CD4-positive, CD25-positive, alpha-beta regulatory T cell (primary cell): ENCODE data around the gene LCAT. TPM values are rescaled to one million over a fixed set of nuclear protein-coding genes. Genes with fewer than 3 reads are reported as not detected.

Source experiments
- ATAC-seq, 2 donors: fragments of 150-1000 bp; cut with Tn5 transposase; one replicate each; pipeline ENCODE4 v1.10.0; 2021; ENCODE audit warnings: low read depth in 2 of 2, moderate number of reproducible peaks in 2 of 2, moderate library complexity in 1 of 2
- DNase-seq, 3 donors: peaks; one replicate each; pipeline versions ENCODE4 v3.0.0 to v3.0.0-alpha.2; 2012 to 2022; ENCODE audit warnings: mixed read lengths in 1 of 3
- H3K27ac ChIP-seq: one replicate; pipeline ENCODE4 v1.7.0; 2013; ENCODE audit warnings: mild to moderate bottlenecking, low read length; ENCODE audit not compliant: insufficient read depth, poor library complexity, severe bottlenecking
- H3K27me3 ChIP-seq: one replicate; pipeline ENCODE4 v1.7.0; 2013; ENCODE audit warnings: low read length; ENCODE audit not compliant: control insufficient read depth, insufficient read depth
- H3K36me3 ChIP-seq: one replicate; pipeline ENCODE4 v1.7.0; 2013; ENCODE audit warnings: mild to moderate bottlenecking, low read length, moderate library complexity; ENCODE audit not compliant: control insufficient read depth, insufficient read depth
- H3K4me1 ChIP-seq: 2 replicates; pipeline ENCODE4 v1.7.0; 2013; ENCODE audit warnings: mild to moderate bottlenecking, low read length; ENCODE audit not compliant: insufficient read depth, control insufficient read depth, poor library complexity, severe bottlenecking
- H3K4me3 ChIP-seq: one replicate; pipeline ENCODE4 v1.7.0; 2013; ENCODE audit warnings: low read depth, mild to moderate bottlenecking, low read length, moderate library complexity
- H3K9me3 ChIP-seq, 2 experiments: 1 replicate in 1 of 2; 2 replicates in 1 of 2; pipeline ENCODE4 v1.7.0; 2013; ENCODE audit warnings: low read length in 2 of 2, mild to moderate bottlenecking in 1 of 2, moderate library complexity in 1 of 2; ENCODE audit not compliant: control insufficient read depth in 2 of 2
- H3K27ac Mint-ChIP-seq, 3 donors: one replicate each; pipeline ENCODE4 v1.8.0; 2020 to 2022; ENCODE audit warnings: mild to moderate bottlenecking in 3 of 3, mixed read lengths in 3 of 3, moderate library complexity in 2 of 3
- H3K27me3 Mint-ChIP-seq: one replicate; pipeline ENCODE4 v1.8.0; 2022; ENCODE audit warnings: mild to moderate bottlenecking, mixed read lengths
- H3K36me3 Mint-ChIP-seq: one replicate; pipeline ENCODE4 v1.8.0; 2020; ENCODE audit warnings: mixed read lengths
- H3K4me1 Mint-ChIP-seq, 4 donors: one replicate each; pipeline ENCODE4 v1.8.0; 2020 to 2022; ENCODE audit warnings: mixed read lengths in 4 of 4, mild to moderate bottlenecking in 1 of 4
- H3K4me3 Mint-ChIP-seq, 4 donors: one replicate each; pipeline ENCODE4 v1.8.0; 2020 to 2022; ENCODE audit warnings: mild to moderate bottlenecking in 4 of 4, mixed read lengths in 4 of 4, moderate library complexity in 3 of 4
- H3K9me3 Mint-ChIP-seq, 7 donors: one replicate each; pipeline ENCODE4 v1.8.0; 2020 to 2022; ENCODE audit warnings: mixed read lengths in 7 of 7, mild to moderate bottlenecking in 3 of 7, moderate library complexity in 2 of 7
- polyA plus RNA-seq, 4 donors: library from polyadenylated mRNA; unstranded; fragments of 300-500 nt; fragmentation: Illumina TruSeq; gene quantifications; one replicate each; pipeline ENCODE4 v1.2.3, GENCODE V29; 2021
- total RNA-seq: library from RNA; stranded (reverse); gene quantifications from one replicate; pipeline ENCODE4 v1.2.3, GENCODE V29; 2022

LCAT gene
- total and polyA plus RNA-seq, 5 donors from 2014 or later = 0.25 to 11.0 (median 0.76) TPM

- H3K4me3 ChIP-seq = no peak overlapping the region
- no peaks in the 10 kb centered on the region for H3K9me3 Mint-ChIP-seq
- H3K36me3 Mint-ChIP-seq = no peaks in the 10 kb centered on the region
- DNase-seq = no peak
- peaks cover 6% of the 10 kb centered on the region for H3K4me1 ChIP-seq
- H3K4me3 Mint-ChIP-seq = no peak overlapping the region
- no peaks in the 10 kb centered on the region for H3K27me3 ChIP-seq
- no peak overlapping the region for H3K27ac ChIP-seq
- ATAC-seq = no peak
- H3K9me3 ChIP-seq = no peaks in the 10 kb centered on the region
- H3K27ac Mint-ChIP-seq = peak overlapping the region in 1 of 3 donors; percentile 8
- peaks cover 0 to 17% (median 2%) of the 10 kb centered on the region in 4 donors for H3K4me1 Mint-ChIP-seq
- H3K36me3 ChIP-seq = peaks cover 22% of the 10 kb centered on the region
- no peaks in the 10 kb centered on the region for H3K27me3 Mint-ChIP-seq
Measured at GRCh38 chr16:67924140-67924906, 19.6 kb downstream of the LCAT start.

- Mint-ChIP-seq H3K27me3 (no peaks in the 10 kb centered on the region), H3K36me3 (no peaks in the 10 kb centered on the region), H3K4me3 (no peak overlapping the region), H3K27ac (peak overlapping the region; percentile 42 to 74 (median 44)), H3K4me1 (peaks cover 0 to 18% (median 1%) of the 10 kb centered on the region in 4 donors), H3K9me3 (no peaks in the 10 kb centered on the region)
- no peaks in the 10 kb centered on the region for H3K9me3 ChIP-seq
- H3K36me3 ChIP-seq = peaks cover 25% of the 10 kb centered on the region
- H3K27ac ChIP-seq = no peak overlapping the region
- no peak overlapping the region for H3K4me3 ChIP-seq
- no peak for DNase-seq
- peaks cover 4% of the 10 kb centered on the region for H3K4me1 ChIP-seq
- no peak for ATAC-seq
- H3K27me3 ChIP-seq = no peaks in the 10 kb centered on the region
Measured at GRCh38 chr16:67923414-67924116, 20.4 kb downstream of the LCAT start.

- no peak overlapping the region for H3K27ac ChIP-seq
- H3K27me3 ChIP-seq = no peaks in the 10 kb centered on the region
- H3K4me3 Mint-ChIP-seq = no peak overlapping the region
- H3K36me3 ChIP-seq = peaks cover 28% of the 10 kb centered on the region
- DNase-seq = no peak
- no peaks in the 10 kb centered on the region for H3K4me1 ChIP-seq
- H3K9me3 Mint-ChIP-seq = no peaks in the 10 kb centered on the region
- peak overlapping the region in 1 of 3 donors; percentile 44 for H3K27ac Mint-ChIP-seq
- no peak for ATAC-seq
- no peaks in the 10 kb centered on the region for H3K27me3 Mint-ChIP-seq
- H3K36me3 Mint-ChIP-seq = peaks cover 4% of the 10 kb centered on the region
- peaks cover 0 to 18% (median 4%) of the 10 kb centered on the region in 4 donors for H3K4me1 Mint-ChIP-seq
- H3K9me3 ChIP-seq = no peaks in the 10 kb centered on the region
- H3K4me3 ChIP-seq = no peak overlapping the region
Measured at GRCh38 chr16:67922740-67923139, 21.2 kb downstream of the LCAT start.

GRCh38 chr16:67922221-67922620 lies 21.7 kb downstream of the LCAT start:
- ATAC-seq (no peak), DNase-seq (no peak)
- H3K4me1 ChIP-seq = peaks cover 3% of the 10 kb centered on the region
- Mint-ChIP-seq H3K36me3 (peaks cover 9% of the 10 kb centered on the region), H3K27me3 (no peaks in the 10 kb centered on the region), H3K9me3 (peaks cover 0 to 3% (median 0%) of the 10 kb centered on the region in 7 donors), H3K27ac (peak overlapping the region in 2 of 3 donors; percentile 44 to 71), H3K4me1 (peaks cover 0 to 23% (median 9%) of the 10 kb centered on the region in 4 donors), H3K4me3 (no peak overlapping the region)
- H3K27me3 ChIP-seq = no peaks in the 10 kb centered on the region
- peaks cover 23% of the 10 kb centered on the region for H3K36me3 ChIP-seq
- H3K9me3 ChIP-seq = no peaks in the 10 kb centered on the region
- H3K27ac ChIP-seq = no peak overlapping the region
- no peak overlapping the region for H3K4me3 ChIP-seq

- no peak for ATAC-seq
- no peak overlapping the region for H3K4me3 ChIP-seq
- H3K4me1 Mint-ChIP-seq = peaks cover 0 to 38% (median 21%) of the 10 kb centered on the region in 4 donors
- H3K36me3 Mint-ChIP-seq = peaks cover 23% of the 10 kb centered on the region
- peak in 1 of 3 donors; percentile 32 for DNase-seq
- H3K4me3 Mint-ChIP-seq = no peak overlapping the region
- peaks cover 23% of the 10 kb centered on the region for H3K36me3 ChIP-seq
- H3K27me3 Mint-ChIP-seq = no peaks in the 10 kb centered on the region
- no peaks in the 10 kb centered on the region for H3K27me3 ChIP-seq
- H3K27ac ChIP-seq = no peak overlapping the region
- no peaks in the 10 kb centered on the region for H3K9me3 ChIP-seq
- peak overlapping the region in 1 of 3 donors; percentile 23 for H3K27ac Mint-ChIP-seq
- peaks cover 3% of the 10 kb centered on the region for H3K4me1 ChIP-seq
- peaks cover 0 to 3% (median 0%) of the 10 kb centered on the region in 7 donors for H3K9me3 Mint-ChIP-seq
Measured at GRCh38 chr16:67919622-67920221, 24.2 kb downstream of the LCAT start.

GRCh38 chr16:67917852-67918236 lies 26.1 kb downstream of the LCAT start:
- no peaks in the 10 kb centered on the region for H3K27me3 ChIP-seq
- DNase-seq = peak in 1 of 3 donors; percentile 32
- no peak overlapping the region for H3K4me3 ChIP-seq
- H3K4me1 ChIP-seq = peaks cover 3% of the 10 kb centered on the region
- H3K27ac ChIP-seq = no peak overlapping the region
- Mint-ChIP-seq H3K9me3 (peaks cover 0 to 3% (median 0%) of the 10 kb centered on the region in 7 donors), H3K27ac (peak overlapping the region in 1 of 3 donors; percentile 88), H3K27me3 (no peaks in the 10 kb centered on the region), H3K36me3 (peaks cover 29% of the 10 kb centered on the region), H3K4me3 (no peak overlapping the region), H3K4me1 (peaks cover 0 to 42% (median 22%) of the 10 kb centered on the region in 4 donors)
- H3K9me3 ChIP-seq = no peaks in the 10 kb centered on the region
- ATAC-seq = peak; percentile 95 to 96
- peaks cover 19% of the 10 kb centered on the region for H3K36me3 ChIP-seq

GRCh38 chr16:67917140-67917851 lies 26.6 kb downstream of the LCAT start:
- H3K36me3 Mint-ChIP-seq = peaks cover 29% of the 10 kb centered on the region
- H3K9me3 Mint-ChIP-seq = peaks cover 0 to 3% (median 0%) of the 10 kb centered on the region in 7 donors
- Histone ChIP-seq H3K27ac (no peak overlapping the region), H3K4me1 (peaks cover 3% of the 10 kb centered on the region), H3K27me3 (no peaks in the 10 kb centered on the region), H3K9me3 (no peaks in the 10 kb centered on the region), H3K36me3 (peaks cover 19% of the 10 kb centered on the region), H3K4me3 (no peak overlapping the region)
- no peaks in the 10 kb centered on the region for H3K27me3 Mint-ChIP-seq
- peaks cover 0 to 40% (median 22%) of the 10 kb centered on the region in 4 donors for H3K4me1 Mint-ChIP-seq
- peak overlapping the region in 1 of 3 donors; percentile 88 for H3K27ac Mint-ChIP-seq
- DNase-seq (no peak), ATAC-seq (no peak)
- no peak overlapping the region for H3K4me3 Mint-ChIP-seq
